Tibial artery (tissue), 4 donors: ENCODE data around the gene ADORA1.
A peak's percentile ranks its signal among the peaks of the same experiment; 100 is the strongest.

Experiments used
- DNase-seq, 2 donors: peaks; one replicate each; pipeline ENCODE4 v3.0.0-alpha.2; 2019
- H3K27ac ChIP-seq, 2 donors: fragments of 200-600 bp; sonication (generic) in 1 of 2; 1 replicate in 1 of 2; 2 replicates in 1 of 2; pipeline ENCODE4 v1.5.1; 2018 to 2019; ENCODE audit warnings: mild to moderate bottlenecking in 1 of 2
- H3K27me3 ChIP-seq, 2 donors: fragments of 200-600 bp; sonication (generic) in 1 of 2; one replicate each; pipeline versions ENCODE4 v1.5.1 to v1.6.0; 2016 to 2019
- H3K36me3 ChIP-seq, 3 donors: fragments of 200-600 bp; sonication (generic) in 2 of 3; one replicate each; pipeline ENCODE4 v1.5.1; 2016 to 2019; ENCODE audit warnings: mild to moderate bottlenecking in 2 of 3
- H3K4me1 ChIP-seq, 4 donors: fragments of 200-600 bp; sonication (generic) in 2 of 4; 1 replicate in 3 of 4; 2 replicates in 1 of 4; pipeline ENCODE4 v1.5.1; 2016 to 2019
- H3K4me3 ChIP-seq, 2 donors: fragments of 200-600 bp; sonication (generic) in 1 of 2; 1 replicate in 1 of 2; 2 replicates in 1 of 2; pipeline ENCODE4 v1.5.1; 2018 to 2019; ENCODE audit warnings: mild to moderate bottlenecking in 2 of 2
- H3K9me3 ChIP-seq, 3 donors: fragments of 200-600 bp; sonication (generic) in 1 of 3; one replicate each; pipeline ENCODE4 v1.5.1; 2016 to 2019
- intact Hi-C: fragments of 100-400 bp; cut with DNase I; formaldehyde crosslinking; loops from one replicate; pipeline ENCODE4 v1.15.0; 2023; ENCODE audit warnings: low total_unique reads
- TF ChIP-seq, protein P1 (sequence below), 2 experiments: fragments of 200-600 bp in 1 of 2; fragments of 450-650 bp in 1 of 2; IDR thresholded peaks; one replicate each; pipeline ENCODE4 v1.5.1; 2017 to 2019; ENCODE audit warnings: antibody characterized with exemption in 2 of 2, mild to moderate bottlenecking in 1 of 2, moderate library complexity in 1 of 2

ADORA1 gene

DNA sequence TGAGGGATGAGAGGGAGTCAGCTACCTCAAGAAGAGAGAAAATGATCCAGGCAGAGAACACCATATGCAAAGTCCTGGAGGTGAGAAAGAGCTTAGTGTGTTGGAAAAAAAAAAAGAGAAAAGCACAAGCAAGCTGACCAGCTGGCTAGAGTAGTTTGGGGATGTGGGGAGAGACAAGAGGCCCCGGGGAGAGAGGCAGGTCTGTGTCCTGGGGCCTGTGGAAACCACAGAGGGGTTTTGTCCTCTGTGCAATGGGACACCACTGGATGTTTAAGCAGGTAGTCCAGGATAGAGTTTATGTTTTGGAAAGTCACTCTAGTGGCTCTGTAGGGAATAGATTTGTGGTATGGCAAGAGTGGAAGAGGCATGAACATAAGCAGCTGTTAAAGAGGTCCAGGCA lies 73.4 kb downstream of the ADORA1 start:
- Histone ChIP-seq H3K4me1 (peaks cover 0 to 11% (median 6%) of the 10 kb centered on the region in 4 donors), H3K27me3 (peaks cover 0 to 23% of the 10 kb centered on the region in 2 donors), H3K27ac (peak overlapping the region in 1 of 2 donors; percentile 28), H3K9me3 (no peaks in the 10 kb centered on the region), H3K36me3 (no peaks in the 10 kb centered on the region), H3K4me3 (no peak overlapping the region)
- peak in 1 of 2 donors; percentile 16 for DNase-seq
- TF ChIP-seq, protein P1, sequence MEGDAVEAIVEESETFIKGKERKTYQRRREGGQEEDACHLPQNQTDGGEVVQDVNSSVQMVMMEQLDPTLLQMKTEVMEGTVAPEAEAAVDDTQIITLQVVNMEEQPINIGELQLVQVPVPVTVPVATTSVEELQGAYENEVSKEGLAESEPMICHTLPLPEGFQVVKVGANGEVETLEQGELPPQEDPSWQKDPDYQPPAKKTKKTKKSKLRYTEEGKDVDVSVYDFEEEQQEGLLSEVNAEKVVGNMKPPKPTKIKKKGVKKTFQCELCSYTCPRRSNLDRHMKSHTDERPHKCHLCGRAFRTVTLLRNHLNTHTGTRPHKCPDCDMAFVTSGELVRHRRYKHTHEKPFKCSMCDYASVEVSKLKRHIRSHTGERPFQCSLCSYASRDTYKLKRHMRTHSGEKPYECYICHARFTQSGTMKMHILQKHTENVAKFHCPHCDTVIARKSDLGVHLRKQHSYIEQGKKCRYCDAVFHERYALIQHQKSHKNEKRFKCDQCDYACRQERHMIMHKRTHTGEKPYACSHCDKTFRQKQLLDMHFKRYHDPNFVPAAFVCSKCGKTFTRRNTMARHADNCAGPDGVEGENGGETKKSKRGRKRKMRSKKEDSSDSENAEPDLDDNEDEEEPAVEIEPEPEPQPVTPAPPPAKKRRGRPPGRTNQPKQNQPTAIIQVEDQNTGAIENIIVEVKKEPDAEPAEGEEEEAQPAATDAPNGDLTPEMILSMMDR (IDR thresholded peaks at IDR 0.05) = no peak
- intact Hi-C loops = no loop called here

DNA sequence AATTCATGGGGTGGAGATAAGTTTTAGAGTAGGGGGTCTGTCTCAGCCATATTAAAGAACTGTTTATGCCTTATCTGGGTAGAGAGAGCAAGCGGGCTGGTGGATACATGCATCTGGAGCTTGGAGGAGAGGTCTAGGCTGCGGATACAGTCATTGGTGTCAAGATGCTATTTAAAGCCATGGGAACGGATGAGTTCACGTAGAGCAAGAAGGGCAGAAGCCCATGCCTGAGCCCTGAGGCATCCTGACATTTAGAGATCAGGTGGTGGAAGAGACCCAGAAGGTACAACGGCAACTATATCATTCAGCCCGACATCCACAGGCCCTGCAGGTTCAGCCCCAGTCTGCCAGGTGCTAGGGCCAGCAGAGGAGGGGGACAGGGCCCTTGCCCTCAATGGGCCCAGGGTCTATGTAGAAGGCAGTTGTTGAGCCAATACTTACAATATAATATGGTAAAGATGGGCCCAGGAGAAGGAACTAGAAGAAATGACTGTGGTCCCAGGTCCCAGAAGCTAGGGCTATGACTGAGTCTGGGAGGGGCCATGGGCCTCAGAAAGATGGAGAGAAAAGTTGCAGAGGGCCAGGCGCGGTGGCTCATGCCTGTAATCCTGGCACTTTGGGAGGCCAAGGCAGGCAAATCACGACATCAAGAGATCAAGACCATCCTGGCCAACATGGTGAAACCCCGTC lies 74.1 kb downstream of the ADORA1 start:
- TF ChIP-seq, protein P1 (IDR thresholded peaks at IDR 0.05) = no peak
- intact Hi-C loops = no loop called here
- peak in 1 of 2 donors; percentile 39 for DNase-seq
- H3K36me3 ChIP-seq = no peaks in the 10 kb centered on the region
- peak overlapping the region in 1 of 2 donors; percentile 25 for H3K27ac ChIP-seq
- H3K9me3 ChIP-seq = no peaks in the 10 kb centered on the region
- H3K27me3 ChIP-seq = peaks cover 0 to 23% of the 10 kb centered on the region in 2 donors
- no peak overlapping the region for H3K4me3 ChIP-seq
- peaks cover 0 to 12% (median 6%) of the 10 kb centered on the region in 4 donors for H3K4me1 ChIP-seq

DNA sequence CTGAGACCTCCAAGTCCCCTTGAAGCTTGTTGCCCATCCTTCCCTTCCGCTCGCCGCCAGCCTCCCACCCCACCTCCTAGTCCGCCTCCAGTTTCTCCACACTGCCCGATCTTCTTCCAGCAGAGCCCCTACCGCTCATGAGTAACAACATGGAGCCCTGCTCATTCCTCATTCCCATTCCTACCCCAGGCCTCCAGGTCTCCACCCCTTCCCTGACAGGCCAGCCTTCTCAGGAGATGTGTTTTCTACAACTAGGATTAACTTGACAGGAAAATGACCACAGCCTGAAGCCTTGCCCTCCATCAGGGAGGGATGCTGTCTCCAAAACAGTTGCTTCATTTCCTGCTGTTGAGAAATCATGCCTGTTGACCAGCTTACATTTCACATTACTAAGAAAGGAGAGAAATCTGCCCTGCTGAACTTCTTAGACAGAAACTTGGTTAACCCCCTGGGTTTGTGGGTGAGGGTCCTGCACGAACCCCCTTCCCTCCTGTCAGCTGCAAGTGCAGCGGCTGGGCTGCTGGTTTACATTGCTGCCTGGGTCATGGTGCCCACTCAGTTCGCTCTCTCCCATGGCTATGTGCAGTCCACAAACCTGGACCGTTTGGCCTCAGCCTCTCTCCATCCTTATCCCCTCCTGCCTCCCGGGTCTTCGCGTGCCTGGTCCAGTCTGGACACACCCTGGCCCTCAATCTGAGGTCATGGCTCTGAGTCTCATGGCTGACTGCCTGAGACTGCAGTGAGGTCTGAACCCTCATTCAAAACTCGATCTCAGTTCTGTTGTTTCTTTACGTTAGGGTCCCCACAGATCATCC lies 75.1 kb downstream of the ADORA1 start:
- DNase-seq = peak; percentile 74 to 82

GRCh38 chr1:203204756-203205155 lies 77.2 kb downstream of the ADORA1 start:
- no peak overlapping the region for H3K27ac ChIP-seq
- intact Hi-C loops = no loop called here
- peak in 1 of 2 donors; percentile 42 for DNase-seq
- no peaks in the 10 kb centered on the region for H3K36me3 ChIP-seq
- H3K27me3 ChIP-seq = peaks cover 0 to 9% of the 10 kb centered on the region in 2 donors
- TF ChIP-seq, protein P1 (IDR thresholded peaks at IDR 0.05) = no peak
- H3K4me3 ChIP-seq = no peak overlapping the region
- peaks cover 0 to 5% (median 3%) of the 10 kb centered on the region in 4 donors for H3K4me1 ChIP-seq
- H3K9me3 ChIP-seq = no peaks in the 10 kb centered on the region

More for the DNA sequence above, 75.1 kb downstream of the ADORA1 start:
- H3K4me3 ChIP-seq = no peak overlapping the region
- peaks cover 0 to 23% of the 10 kb centered on the region in 2 donors for H3K27me3 ChIP-seq
- H3K27ac ChIP-seq = peak overlapping the region in 1 of 2 donors; percentile 25
- peaks cover 0 to 12% (median 6%) of the 10 kb centered on the region in 4 donors for H3K4me1 ChIP-seq
- no peaks in the 10 kb centered on the region for H3K9me3 ChIP-seq
- TF ChIP-seq, protein P1 (IDR thresholded peaks at IDR 0.05) = no peak
- intact Hi-C loops = no loop called here
- H3K36me3 ChIP-seq = no peaks in the 10 kb centered on the region

- H3K9me3 ChIP-seq = no peaks in the 10 kb centered on the region
- TF ChIP-seq, protein P1 (IDR thresholded peaks at IDR 0.05) = no peak
Observed at GRCh38 chr1:203206129-203206687, 78.7 kb downstream of the ADORA1 start.

More at GRCh38 chr1:203206129-203206687, 78.7 kb downstream of the ADORA1 start:
- Histone ChIP-seq H3K27me3 (peaks cover 0 to 9% of the 10 kb centered on the region in 2 donors), H3K27ac (no peak overlapping the region), H3K4me3 (no peak overlapping the region), H3K36me3 (no peaks in the 10 kb centered on the region), H3K4me1 (peaks cover 0 to 3% (median 2%) of the 10 kb centered on the region in 4 donors)
- no peak for DNase-seq
- intact Hi-C loops = no loop called here
